Stimulated activated CD4-positive, alpha-beta T cell treated with anti-CD3 and anti-CD28 coated beads, Interleukin-1b, Interleukin-23, amount 100 ng/mL, for 48 hours (primary cell): Measurements from ENCODE around the gene CARD14.
A peak's percentile ranks its signal among the peaks of the same experiment; 100 is the strongest.

Source experiments
- DNase-seq: peaks from one replicate; pipeline ENCODE4 v3.0.0-alpha.2; 2020

The CARD14 gene

GRCh38 chr17:80254396-80255251 lies 84.8 kb downstream of the CARD14 start:
- DNase-seq, result peak; percentile 80

GRCh38 chr17:80256034-80256350 lies 86.2 kb downstream of the CARD14 start:
- no peak for DNase-seq

GRCh38 chr17:80257716-80258213 lies 87.9 kb downstream of the CARD14 start:
- no peak for DNase-seq

GRCh38 chr17:80258296-80258695 lies 88.5 kb downstream of the CARD14 start:
- DNase-seq, result peak; percentile 53
